GM23338 (cell line): Measurements from ENCODE around the gene TENM4. TPM values are rescaled to one million over a fixed set of nuclear protein-coding genes. Genes with fewer than 3 reads are reported as not detected.

Experiments used
- ATAC-seq: fragments of 200-7000 bp; cut with Tn5 transposase; 3 replicates; pipeline ENCODE4 v1.9.1; 2020
- DNase-seq: peaks from one replicate; pipeline ENCODE4 v3.0.0-alpha.2; 2015; ENCODE audit warnings: low spot score
- H2AFZ ChIP-seq: fragments of 200-600 bp; sonication (generic); 2 replicates; pipeline ENCODE4 v1.8.0; 2016; ENCODE audit warnings: antibody characterized with exemption, mild to moderate bottlenecking, moderate library complexity
- H3F3A ChIP-seq: fragments of 200-600 bp; sonication (generic); replicated peaks from 2 replicates; pipeline ENCODE4 v1.8.0; 2017; ENCODE audit warnings: antibody characterized with exemption, mixed run types, low read depth
- H3K27ac ChIP-seq: fragments of 200-600 bp; sonication (generic); 2 replicates; pipeline ENCODE4 v1.6.1; 2016; ENCODE audit warnings: low read depth
- H3K27me3 ChIP-seq: fragments of 200-600 bp; sonication (generic); 2 replicates; pipeline ENCODE4 v1.8.0; 2016; ENCODE audit warnings: mild to moderate bottlenecking, mixed run types, moderate library complexity; ENCODE audit not compliant: insufficient read depth
- H3K36me3 ChIP-seq: fragments of 200-600 bp; sonication (generic); 2 replicates; pipeline ENCODE4 v1.8.0; 2016; ENCODE audit warnings: mild to moderate bottlenecking; ENCODE audit not compliant: insufficient read depth
- H3K4me1 ChIP-seq: fragments of 200-600 bp; sonication (generic); 2 replicates; pipeline ENCODE4 v1.8.0; 2016; ENCODE audit warnings: mild to moderate bottlenecking, moderate library complexity; ENCODE audit not compliant: insufficient read depth
- H3K4me2 ChIP-seq: fragments of 200-600 bp; sonication (generic); 2 replicates; pipeline ENCODE4 v1.7.1; 2017; ENCODE audit warnings: mixed run types
- H3K4me3 ChIP-seq: fragments of 200-600 bp; sonication (generic); 2 replicates; pipeline ENCODE4 v1.6.1; 2016; ENCODE audit warnings: mixed run types
- H3K79me2 ChIP-seq: fragments of 200-600 bp; sonication (generic); replicated peaks from 2 replicates; pipeline ENCODE4 v1.8.0; 2017; ENCODE audit warnings: mild to moderate bottlenecking; ENCODE audit not compliant: insufficient read depth
- H3K9me2 ChIP-seq: fragments of 200-600 bp; sonication (generic); 2 replicates; pipeline ENCODE4 v1.8.0; 2017; ENCODE audit not compliant: insufficient read depth
- H4K20me1 ChIP-seq: fragments of 200-600 bp; sonication (generic); replicated peaks from 2 replicates; pipeline ENCODE4 v1.8.0; 2017; ENCODE audit warnings: mild to moderate bottlenecking; ENCODE audit not compliant: insufficient read depth
- H3K27ac Mint-ChIP-seq: 2 replicates; pipeline ENCODE4 v1.8.0; 2020; ENCODE audit warnings: inconsistent platforms, mild to moderate bottlenecking, moderate library complexity, mixed read lengths
- H3K27me3 Mint-ChIP-seq: 3 replicates; pipeline ENCODE4 v1.8.0; 2022; ENCODE audit warnings: low read depth, mild to moderate bottlenecking, moderate library complexity, mixed read lengths, inconsistent platforms; ENCODE audit not compliant: insufficient read depth, poor library complexity
- H3K36me3 Mint-ChIP-seq: 3 replicates; pipeline ENCODE4 v1.8.0; 2021; ENCODE audit warnings: low read depth, mild to moderate bottlenecking, inconsistent platforms, moderate library complexity, mixed read lengths
- H3K4me1 Mint-ChIP-seq: 3 replicates; pipeline ENCODE4 v1.8.0; 2020; ENCODE audit warnings: mild to moderate bottlenecking, inconsistent platforms, mixed read lengths
- H3K4me3 Mint-ChIP-seq: 3 replicates; pipeline ENCODE4 v1.8.0; 2021; ENCODE audit warnings: moderate library complexity, mild to moderate bottlenecking, inconsistent platforms, mixed read lengths
- H3K9me3 Mint-ChIP-seq: 3 replicates; pipeline ENCODE4 v1.8.0; 2020; ENCODE audit warnings: moderate library complexity, mild to moderate bottlenecking, inconsistent platforms, mixed read lengths
- CREB1 ChIP-seq: fragments of 250-450 bp; sonication (Bioruptor Pico); IDR thresholded peaks from 2 replicates; pipeline ENCODE4 v1.5.0; 2020; ENCODE audit warnings: low read depth, mild to moderate bottlenecking, moderate library complexity
- CTCF ChIP-seq, 2 experiments: fragments of 200-600 bp in 1 of 2; sonication (generic) in 1 of 2; conservative IDR thresholded peaks; 2 replicates each; pipeline versions ENCODE4 v1.5.1 to v1.6.1; 2016 to 2017; ENCODE audit warnings: antibody characterized with exemption in 2 of 2, low read depth in 2 of 2, mild to moderate bottlenecking in 2 of 2, moderate library complexity in 1 of 2
- ETS1 ChIP-seq: IDR thresholded peaks from 2 replicates; pipeline ENCODE4 v1.6.1; 2016; ENCODE audit warnings: antibody characterized with exemption
- EZH2 ChIP-seq: fragments of 200-600 bp; sonication (generic); IDR thresholded peaks from one replicate; pipeline ENCODE4 v1.8.0; 2017; ENCODE audit warnings: antibody characterized with exemption, mild to moderate bottlenecking, low read depth; ENCODE audit not compliant: unreplicated experiment
- JUNB ChIP-seq: IDR thresholded peaks from one replicate; pipeline ENCODE4 v1.6.1; 2016; ENCODE audit warnings: antibody characterized with exemption; ENCODE audit not compliant: unreplicated experiment
- REST ChIP-seq: IDR thresholded peaks from one replicate; pipeline ENCODE4 v1.6.1; 2018; ENCODE audit warnings: antibody characterized with exemption; ENCODE audit not compliant: unreplicated experiment
- STAT1 ChIP-seq: IDR thresholded peaks from one replicate; pipeline ENCODE4 v1.6.1; 2016; ENCODE audit warnings: antibody characterized with exemption; ENCODE audit not compliant: unreplicated experiment
- ZNF114 ChIP-seq: fragments of 250-450 bp; sonication (Bioruptor Pico); IDR thresholded peaks from 2 replicates; pipeline ENCODE4 v1.5.0; 2020; ENCODE audit warnings: mild to moderate bottlenecking, moderate library complexity
- ZNF462 ChIP-seq: fragments of 250-450 bp; sonication (Bioruptor Pico); IDR thresholded peaks from 2 replicates; pipeline ENCODE4 v1.5.0; 2020; ENCODE audit warnings: mild to moderate bottlenecking, moderate library complexity
- polyA plus RNA-seq: library from polyadenylated mRNA; unstranded; fragments of >200 nt; fragmentation: Nextera tagmentation; extraction: Ambion mirVana; gene quantifications from 2 replicates; pipeline ENCODE4 v1.2.1, GENCODE V29; 2016
- total RNA-seq: library from RNA; depleted of rRNA; stranded (reverse); fragments of >200 nt; shearing (Covaris generic); gene quantifications from 2 replicates; pipeline ENCODE4 v1.2.3, GENCODE V29; 2014

TENM4 gene
- total and polyA plus RNA-seq, 2 experiments from 2014 or later = 7.3 TPM

GRCh38 chr11:78876676-78877075 is 564.2 kb downstream of the TENM4 start (continued):
- TF ChIP-seq CREB1 (no peak), EZH2 (no peak), ETS1 (no peak), REST (no peak), CTCF (conservative IDR thresholded peaks at IDR 0.05; ENCODE audit: low read depth in 2 of 2) (no peak)

GRCh38 chr11:78870655-78871054 is 570.2 kb downstream of the TENM4 start:
- H3K4me1 Mint-ChIP-seq = peaks cover 52% of the 10 kb centered on the region
- Histone ChIP-seq H3K79me2 (no peaks in the 10 kb centered on the region), H3F3A (no peaks in the 10 kb centered on the region), H3K4me3 (no peak overlapping the region), H3K27ac (no peak overlapping the region), H2AFZ (no peak overlapping the region; the same call in 1 of the 2 replicates), H3K27me3 (no peaks in the 10 kb centered on the region), H4K20me1 (no peaks in the 10 kb centered on the region), H3K4me2 (peak overlapping the region; percentile 54; the same call in 1 of the 2 replicates), H3K36me3 (no peaks in the 10 kb centered on the region), H3K9me2 (peaks cover 14% of the 10 kb centered on the region), H3K4me1 (peaks cover 55% of the 10 kb centered on the region)
- no peaks in the 10 kb centered on the region for H3K9me3 Mint-ChIP-seq
- peak overlapping the region; percentile 39; the same call in 1 of the 2 replicates for H3K27ac Mint-ChIP-seq
- ATAC-seq (no peak), DNase-seq (no peak)
- H3K4me3 Mint-ChIP-seq = no peak overlapping the region
- 0 out of 3 replicates have a peak, but pooled peaks cover 3% of the 10 kb centered on the region for H3K36me3 Mint-ChIP-seq
- H3K27me3 Mint-ChIP-seq = peaks cover 5% of the 10 kb centered on the region
- TF ChIP-seq ZNF462 (CRISPR knock-in tag) = no peak
- TF ChIP-seq ETS1 = no peak
- TF ChIP-seq CREB1 = no peak
- TF ChIP-seq JUNB = no peak
- TF ChIP-seq ZNF114 (CRISPR knock-in tag) = no peak
- TF ChIP-seq STAT1 = no peak
